DOHH2 (cell line): ENCODE data around the gene MT1H.

ENCODE experiments used
- H3F3A ChIP-seq: fragments of 200-600 bp; sonication (generic), shearing (Covaris generic); 2 replicates; pipeline ENCODE4 v1.6.0; 2016; ENCODE audit warnings: antibody characterized with exemption, mild to moderate bottlenecking; ENCODE audit not compliant: control insufficient read depth, insufficient read depth
- H3K27ac ChIP-seq: fragments of 200-600 bp; sonication (generic); 2 replicates; pipeline ENCODE4 v1.5.1; 2014; ENCODE audit warnings: low read depth, mild to moderate bottlenecking, low read length, moderate library complexity
- H3K27me3 ChIP-seq: fragments of 200-600 bp; sonication (generic); 2 replicates; pipeline ENCODE4 v1.6.1; 2014; ENCODE audit warnings: mild to moderate bottlenecking, low read length, mixed read lengths; ENCODE audit not compliant: control insufficient read depth
- H3K36me3 ChIP-seq: fragments of 200-600 bp; sonication (generic); 2 replicates; pipeline ENCODE4 v1.6.1; 2014; ENCODE audit warnings: mild to moderate bottlenecking, low read length, moderate library complexity, mixed read lengths; ENCODE audit not compliant: control insufficient read depth
- H3K4me1 ChIP-seq: fragments of 200-600 bp; sonication (generic); 2 replicates; pipeline ENCODE4 v1.6.1; 2014; ENCODE audit warnings: mild to moderate bottlenecking, low read length, mixed read lengths; ENCODE audit not compliant: control insufficient read depth
- H3K4me2 ChIP-seq: fragments of 200-600 bp; sonication (generic); 2 replicates; pipeline ENCODE4 v1.6.0; 2014; ENCODE audit warnings: mild to moderate bottlenecking, low read length, moderate library complexity
- H3K4me3 ChIP-seq: fragments of 200-600 bp; sonication (generic); 2 replicates; pipeline ENCODE4 v1.5.1; 2014; ENCODE audit warnings: mild to moderate bottlenecking, low read length, mixed read lengths
- H3K79me2 ChIP-seq: fragments of 200-600 bp; sonication (generic); 2 replicates; pipeline ENCODE4 v1.6.1; 2014; ENCODE audit warnings: mild to moderate bottlenecking, low read length, mixed read lengths; ENCODE audit not compliant: control insufficient read depth
- H3K9me2 ChIP-seq: fragments of 200-600 bp; sonication (generic); replicated peaks from 2 replicates; pipeline ENCODE4 v1.6.1; 2014; ENCODE audit warnings: mild to moderate bottlenecking, low read length, mixed read lengths; ENCODE audit not compliant: control insufficient read depth
- H3K9me3 ChIP-seq: fragments of 200-600 bp; sonication (generic); 2 replicates; pipeline ENCODE4 v1.6.1; 2014; ENCODE audit warnings: antibody characterized with exemption, low read length, mixed read lengths; ENCODE audit not compliant: control insufficient read depth, insufficient read depth
- H4K20me1 ChIP-seq: fragments of 200-600 bp; sonication (generic); 2 replicates; pipeline ENCODE4 v1.6.0; 2014; ENCODE audit warnings: low read depth, mild to moderate bottlenecking, antibody characterized with exemption, low read length, moderate library complexity; ENCODE audit not compliant: control insufficient read depth, insufficient read depth
- EZH2phosphoT487 ChIP-seq: fragments of 200-600 bp; sonication (generic); IDR thresholded peaks from 2 replicates; pipeline ENCODE4 v1.6.1; 2017; ENCODE audit warnings: borderline replicate concordance, mild to moderate bottlenecking, antibody characterized with exemption, low read length, moderate library complexity, mixed read lengths
- TF ChIP-seq, protein P1 (sequence below): fragments of 200-600 bp; sonication (generic); IDR thresholded peaks from one replicate; pipeline ENCODE4 v1.5.1; 2014; ENCODE audit warnings: antibody characterized with exemption, mild to moderate bottlenecking, low read depth, low read length; ENCODE audit not compliant: poor library complexity, severe bottlenecking

The MT1H gene

DNA sequence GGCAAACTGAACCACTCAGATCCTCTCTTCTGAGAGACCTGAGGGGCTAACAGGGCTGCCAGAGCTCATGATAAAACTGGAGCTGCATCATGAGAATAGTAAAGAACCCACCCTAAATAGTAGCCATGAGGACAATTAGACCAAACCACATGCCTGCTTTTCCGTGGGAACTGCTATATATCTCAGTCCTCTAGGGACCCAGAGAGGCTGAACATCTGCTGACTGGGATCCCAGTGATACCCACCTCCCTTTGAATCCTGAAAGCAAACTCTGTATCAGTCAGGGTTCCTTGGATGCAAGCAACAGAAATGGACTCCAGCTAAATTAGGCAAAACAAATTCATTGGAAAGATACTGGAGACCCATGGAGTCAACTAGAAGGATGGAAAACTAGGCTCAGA, 19.1 kb downstream of the MT1H start:
- Histone ChIP-seq H3K27me3 (peaks cover 18% of the 10 kb centered on the region; the same call in 1 of the 2 replicates), H3K36me3 (no peaks in the 10 kb centered on the region), H3K4me3 (no peak overlapping the region), H3K4me2 (no peak overlapping the region), H3K27ac (no peak overlapping the region), H3K79me2 (no peaks in the 10 kb centered on the region), H3K4me1 (no peaks in the 10 kb centered on the region), H3K9me3 (no peaks in the 10 kb centered on the region), H3F3A (no peaks in the 10 kb centered on the region), H4K20me1 (no peaks in the 10 kb centered on the region), H3K9me2 (no peaks in the 10 kb centered on the region)
- no peak for TF ChIP-seq EZH2phosphoT487
- TF ChIP-seq, protein P1, sequence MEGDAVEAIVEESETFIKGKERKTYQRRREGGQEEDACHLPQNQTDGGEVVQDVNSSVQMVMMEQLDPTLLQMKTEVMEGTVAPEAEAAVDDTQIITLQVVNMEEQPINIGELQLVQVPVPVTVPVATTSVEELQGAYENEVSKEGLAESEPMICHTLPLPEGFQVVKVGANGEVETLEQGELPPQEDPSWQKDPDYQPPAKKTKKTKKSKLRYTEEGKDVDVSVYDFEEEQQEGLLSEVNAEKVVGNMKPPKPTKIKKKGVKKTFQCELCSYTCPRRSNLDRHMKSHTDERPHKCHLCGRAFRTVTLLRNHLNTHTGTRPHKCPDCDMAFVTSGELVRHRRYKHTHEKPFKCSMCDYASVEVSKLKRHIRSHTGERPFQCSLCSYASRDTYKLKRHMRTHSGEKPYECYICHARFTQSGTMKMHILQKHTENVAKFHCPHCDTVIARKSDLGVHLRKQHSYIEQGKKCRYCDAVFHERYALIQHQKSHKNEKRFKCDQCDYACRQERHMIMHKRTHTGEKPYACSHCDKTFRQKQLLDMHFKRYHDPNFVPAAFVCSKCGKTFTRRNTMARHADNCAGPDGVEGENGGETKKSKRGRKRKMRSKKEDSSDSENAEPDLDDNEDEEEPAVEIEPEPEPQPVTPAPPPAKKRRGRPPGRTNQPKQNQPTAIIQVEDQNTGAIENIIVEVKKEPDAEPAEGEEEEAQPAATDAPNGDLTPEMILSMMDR = no peak

DNA sequence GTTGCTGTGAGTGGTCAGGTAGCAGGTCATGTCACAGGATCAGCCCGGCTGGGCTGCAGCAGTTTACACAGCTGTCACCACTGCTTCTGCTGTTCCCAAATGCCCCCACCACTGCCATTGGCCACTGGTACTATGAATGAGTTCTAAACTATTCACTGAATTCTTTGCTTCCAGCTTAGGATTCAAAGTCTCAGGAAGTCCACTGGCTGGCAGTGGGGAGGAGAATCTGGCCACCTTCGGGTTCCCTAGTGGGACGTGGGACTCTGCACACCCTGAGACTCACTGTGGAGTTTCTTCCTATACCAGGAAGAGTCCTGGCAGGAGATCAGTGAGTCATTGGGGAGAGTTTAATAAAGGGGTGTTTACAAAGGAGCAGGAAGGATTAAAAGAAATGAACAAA, 19.6 kb downstream of the MT1H start:
- Histone ChIP-seq H3K9me3 (no peaks in the 10 kb centered on the region), H4K20me1 (no peaks in the 10 kb centered on the region), H3K9me2 (no peaks in the 10 kb centered on the region), H3F3A (no peaks in the 10 kb centered on the region), H3K27me3 (peaks cover 18% of the 10 kb centered on the region; the same call in 1 of the 2 replicates), H3K79me2 (no peaks in the 10 kb centered on the region), H3K4me3 (no peak overlapping the region), H3K36me3 (no peaks in the 10 kb centered on the region), H3K4me2 (no peak overlapping the region), H3K4me1 (no peaks in the 10 kb centered on the region), H3K27ac (no peak overlapping the region)
- TF ChIP-seq, protein P1 = no peak
- no peak for TF ChIP-seq EZH2phosphoT487

DNA sequence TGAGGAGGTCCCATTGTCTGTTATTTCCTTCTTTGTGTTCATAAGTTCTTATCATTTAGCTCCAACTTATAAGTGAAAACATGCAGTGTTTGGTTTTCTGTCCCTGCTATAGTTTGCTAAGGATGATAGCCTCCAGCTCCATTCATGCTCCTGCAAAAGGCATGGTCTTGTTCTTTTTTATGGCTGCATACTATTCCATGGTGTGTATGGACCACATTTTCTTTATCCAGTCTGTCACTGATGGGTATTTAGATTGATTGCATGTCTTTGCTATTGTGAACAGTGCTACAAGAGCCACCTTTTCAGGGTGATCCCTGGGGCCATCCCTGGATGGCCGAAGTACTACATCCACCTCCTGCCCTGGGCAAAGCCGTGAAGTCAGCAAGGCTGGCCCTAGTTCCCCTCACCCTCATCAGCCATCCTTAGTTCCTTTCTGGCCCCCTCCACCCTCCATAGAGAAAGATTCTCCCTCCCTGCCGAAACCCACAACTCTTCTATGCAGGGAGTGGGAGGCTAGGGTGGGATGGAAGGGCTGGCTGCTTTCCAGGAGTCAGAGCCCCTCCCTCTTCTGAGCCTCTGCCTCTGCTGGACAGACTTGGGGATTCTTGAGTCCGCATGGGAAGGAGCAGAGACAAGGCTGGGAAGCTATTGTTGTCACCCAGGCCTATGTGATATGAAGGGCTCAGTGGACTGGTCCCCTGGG, 21.0 kb downstream of the MT1H start:
- no peaks in the 10 kb centered on the region for H3K36me3 ChIP-seq
- no peaks in the 10 kb centered on the region for H3F3A ChIP-seq
- no peak overlapping the region for H3K4me2 ChIP-seq
- no peaks in the 10 kb centered on the region for H4K20me1 ChIP-seq
- H3K27me3 ChIP-seq = peaks cover 18% of the 10 kb centered on the region; the same call in 1 of the 2 replicates
- H3K79me2 ChIP-seq = no peaks in the 10 kb centered on the region
- TF ChIP-seq, protein P1 = no peak
- no peak for TF ChIP-seq EZH2phosphoT487
- no peaks in the 10 kb centered on the region for H3K9me3 ChIP-seq
- H3K27ac ChIP-seq = no peak overlapping the region
- H3K4me3 ChIP-seq = no peak overlapping the region
- no peaks in the 10 kb centered on the region for H3K9me2 ChIP-seq
- H3K4me1 ChIP-seq = no peaks in the 10 kb centered on the region
